Measurements from ENCODE around the gene DDX5.

GRCh38 chr17:64472564-64472963 lies 33.5 kb downstream of the DDX5 start:
- TF ChIP-seq CTCF (IDR thresholded peaks at IDR 0.05) (no peak), POLR2A (IDR thresholded peaks at IDR 0.05) (no peak)

All from heart left ventricle (tissue), 13 donors.